ENCODE data around the gene SYNE2.
A peak's percentile ranks its signal among the peaks of the same experiment; 100 is the strongest.
"Not testable (repeated sequence)": the region's sequence is repeated elsewhere in the genome, so short reads cannot be mapped to it uniquely, and the experiment has no call there.

Gene SYNE2

GRCh38 chr14:63863004-63863403, 10.2 kb downstream of the SYNE2 start:
- DNase-seq (ENCODE audit: low read depth): no peak
- no peak for TF ChIP-seq CTCF (IDR thresholded peaks at IDR 0.05; ENCODE audit: insufficient read depth, low read depth, low read length, missing control alignments)
- H3K4me3 ChIP-seq (ENCODE audit: low read length): no peak overlapping the region

GRCh38 chr14:63864775-63865174, 12.0 kb downstream of the SYNE2 start:
- H3K4me3 ChIP-seq (ENCODE audit: low read length); DNase-seq (ENCODE audit: low read depth): not testable (repeated sequence)

- TF ChIP-seq CTCF (IDR thresholded peaks at IDR 0.05; ENCODE audit: insufficient read depth, low read depth, low read length, missing control alignments): no peak
- H3K4me3 ChIP-seq (ENCODE audit: low read length): no peak overlapping the region
- peak; percentile 51 for DNase-seq (ENCODE audit: low read depth)
Measured at GRCh38 chr14:63867933-63868921, 15.4 kb downstream of the SYNE2 start.

GRCh38 chr14:63869940-63870752, 17.3 kb downstream of the SYNE2 start:
- H3K4me3 ChIP-seq (ENCODE audit: low read length): not testable (repeated sequence)
- peak; percentile 61 for DNase-seq (ENCODE audit: low read depth)

- DNase-seq (ENCODE audit: low read depth); H3K4me3 ChIP-seq (ENCODE audit: low read length): not testable (repeated sequence)
Measured at GRCh38 chr14:63870753-63871037, 17.9 kb downstream of the SYNE2 start.

GRCh38 chr14:63874223-63874622, 21.4 kb downstream of the SYNE2 start:
- no peak for TF ChIP-seq CTCF (IDR thresholded peaks at IDR 0.05; ENCODE audit: insufficient read depth, low read depth, low read length, missing control alignments)
- H3K4me3 ChIP-seq (ENCODE audit: low read length): no peak overlapping the region
- no peak for DNase-seq (ENCODE audit: low read depth)

GRCh38 chr14:63875311-63875710, 22.5 kb downstream of the SYNE2 start:
- TF ChIP-seq CTCF (IDR thresholded peaks at IDR 0.05; ENCODE audit: insufficient read depth, low read depth, low read length, missing control alignments): no peak
- H3K4me3 ChIP-seq (ENCODE audit: low read length): no peak overlapping the region
- DNase-seq (ENCODE audit: low read depth): peak; percentile 88

GRCh38 chr14:63877550-63877939, 24.7 kb downstream of the SYNE2 start:
- no peak for DNase-seq (ENCODE audit: low read depth)
- TF ChIP-seq CTCF (IDR thresholded peaks at IDR 0.05; ENCODE audit: insufficient read depth, low read depth, low read length, missing control alignments): no peak
- no peak overlapping the region for H3K4me3 ChIP-seq (ENCODE audit: low read length)

All from epithelial cell of esophagus (primary cell).